Hepatic stellate cell (primary cell): ENCODE results near the gene TRPM2.
"Not testable (repeated sequence)": the region's sequence is repeated elsewhere in the genome, so short reads cannot be mapped to it uniquely, and the experiment has no call there.

ENCODE experiments used
- DNase-seq: peaks from one replicate; pipeline ENCODE4 v3.0.0; 2011; ENCODE audit warnings: low spot score

Gene TRPM2

DNA sequence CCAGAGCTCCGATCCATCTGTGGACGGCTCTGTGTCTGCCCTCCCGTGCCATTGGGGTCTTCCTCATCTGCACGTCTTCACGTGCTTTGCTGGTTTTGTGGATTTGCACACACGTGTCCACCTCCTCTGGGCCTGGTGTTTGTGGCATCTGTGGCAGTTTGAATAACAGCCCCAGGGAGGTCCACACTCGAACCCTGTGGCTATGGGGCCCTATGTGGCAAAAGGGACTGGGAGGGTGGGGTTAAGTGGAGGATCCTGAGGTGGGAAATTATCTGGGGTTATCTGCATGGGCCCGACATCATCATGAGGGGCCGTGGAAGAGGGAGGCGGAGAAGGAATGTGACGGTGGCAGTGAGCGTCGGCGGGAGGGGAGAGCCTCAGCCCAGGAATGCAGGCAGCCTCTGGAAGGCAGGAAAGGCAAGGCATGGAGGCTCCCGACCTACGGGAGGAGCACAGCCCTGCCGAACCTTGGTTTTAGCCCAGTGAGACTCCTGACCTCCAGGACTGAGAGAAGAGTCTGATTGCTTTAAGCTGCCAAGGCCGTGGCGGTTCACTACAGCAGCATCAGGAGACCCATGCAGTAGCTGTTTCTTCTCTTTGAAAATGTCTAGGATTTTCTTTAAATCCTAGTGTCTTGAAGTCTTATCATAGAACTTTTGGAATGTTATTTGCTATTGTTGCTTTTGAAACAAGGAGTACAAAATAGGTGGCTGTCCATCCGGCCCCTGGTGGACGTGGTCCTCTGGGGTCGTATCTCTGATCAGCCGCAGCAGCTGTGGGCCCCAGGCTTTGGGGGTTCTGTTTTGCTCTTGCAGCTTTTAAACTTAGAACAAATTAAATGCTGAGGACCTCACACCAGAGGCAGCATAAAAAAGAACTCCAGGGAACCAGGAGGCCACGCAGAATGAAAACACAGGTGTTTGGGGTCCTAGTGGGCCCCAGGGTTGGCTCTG, 61.9 kb downstream of the TRPM2 start:
- no peak for DNase-seq

DNA sequence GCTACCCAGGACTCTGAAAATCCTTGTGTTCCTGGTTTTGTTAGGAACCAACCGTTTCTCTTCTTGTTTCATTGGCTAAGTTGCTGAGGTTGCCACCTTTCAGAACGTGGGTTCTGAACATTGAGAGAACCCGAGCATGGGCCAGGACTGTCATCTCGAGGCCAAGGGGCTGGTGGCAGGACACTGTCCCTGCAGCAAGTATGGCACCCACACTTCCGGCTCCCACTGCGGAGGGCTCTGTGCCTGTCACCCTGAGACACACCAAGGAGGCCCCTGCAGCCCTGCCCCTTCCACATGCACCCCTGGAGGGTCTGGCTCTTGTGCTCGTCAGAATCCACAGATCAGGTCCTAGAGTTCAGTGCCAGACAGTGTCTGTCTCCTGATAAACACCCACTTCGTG, 62.8 kb downstream of the TRPM2 start:
- DNase-seq, result no peak

DNA sequence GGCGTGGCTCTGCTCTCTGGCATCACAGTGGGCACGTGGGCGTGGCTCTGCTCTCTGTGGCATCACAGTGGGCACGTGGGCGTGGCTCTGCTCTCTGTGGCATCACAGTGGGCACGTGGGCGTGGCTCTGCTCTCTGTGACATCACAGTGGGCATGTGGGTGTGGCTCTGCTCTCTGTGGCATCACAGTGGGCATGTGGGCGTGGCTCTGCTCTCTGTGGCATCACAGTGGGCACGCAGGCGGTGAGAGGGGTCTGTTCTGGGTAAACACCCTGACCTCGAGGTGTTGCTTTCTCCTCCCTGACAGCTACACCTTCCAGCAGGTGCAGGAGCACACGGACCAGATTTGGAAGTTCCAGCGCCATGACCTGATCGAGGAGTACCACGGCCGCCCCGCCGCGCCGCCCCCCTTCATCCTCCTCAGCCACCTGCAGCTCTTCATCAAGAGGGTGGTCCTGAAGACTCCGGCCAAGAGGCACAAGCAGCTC, 64.2 kb downstream of the TRPM2 start:
- DNase-seq, result not testable (repeated sequence)

DNA sequence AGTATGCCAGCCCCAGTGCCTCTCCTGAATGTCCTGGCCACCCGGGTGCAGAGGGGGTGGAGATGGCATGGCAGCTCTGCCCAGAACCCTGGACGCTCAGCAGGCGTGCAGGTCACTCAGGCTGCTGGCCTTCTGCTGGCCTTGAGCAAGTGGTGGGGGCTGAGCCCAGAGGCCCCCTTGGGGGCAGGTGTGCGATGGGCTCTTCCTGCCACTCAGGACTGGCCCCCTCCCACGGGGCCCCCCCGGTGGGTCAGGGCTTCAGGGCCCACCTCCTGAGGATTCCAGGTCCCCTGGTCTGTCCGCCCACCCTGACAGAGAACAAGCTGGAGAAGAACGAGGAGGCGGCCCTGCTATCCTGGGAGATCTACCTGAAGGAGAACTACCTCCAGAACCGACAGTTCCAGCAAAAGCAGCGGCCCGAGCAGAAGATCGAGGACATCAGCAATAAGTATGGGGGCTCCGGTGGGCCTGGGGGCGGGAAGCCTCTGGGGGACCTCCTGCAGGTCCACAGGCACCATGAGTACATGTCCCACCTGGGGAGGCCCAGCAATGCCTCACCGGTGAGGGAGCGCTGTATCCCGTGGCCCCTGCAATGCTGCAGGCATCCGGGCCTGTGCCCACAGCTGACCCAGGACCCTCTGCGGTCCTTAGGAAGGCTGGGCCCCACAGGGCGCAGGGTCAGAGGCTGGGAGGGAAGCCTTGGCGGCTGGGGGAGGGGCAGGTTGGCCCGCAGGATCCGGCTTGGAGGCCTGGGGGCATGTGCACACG, 64.9 kb downstream of the TRPM2 start:
- DNase-seq, result no peak

DNA sequence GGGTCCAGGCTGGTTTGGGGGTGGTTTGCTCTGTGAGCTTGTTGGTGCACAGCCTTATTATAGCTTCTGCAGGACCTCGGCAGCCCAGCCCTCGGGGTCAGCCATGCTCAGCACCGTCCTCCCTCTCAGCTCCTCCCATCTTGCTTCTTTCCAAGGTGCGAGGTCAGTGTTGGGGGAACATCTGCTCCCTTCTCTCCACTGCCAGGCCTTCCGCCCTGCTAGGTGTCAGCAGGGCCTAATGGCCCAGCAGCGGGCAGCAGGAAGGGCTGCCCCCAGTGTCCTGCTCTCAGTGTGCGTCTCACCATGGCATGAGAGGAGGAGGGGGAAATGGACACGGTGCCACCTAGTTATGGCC, 65.4 kb downstream of the TRPM2 start:
- DNase-seq, result no peak

DNA sequence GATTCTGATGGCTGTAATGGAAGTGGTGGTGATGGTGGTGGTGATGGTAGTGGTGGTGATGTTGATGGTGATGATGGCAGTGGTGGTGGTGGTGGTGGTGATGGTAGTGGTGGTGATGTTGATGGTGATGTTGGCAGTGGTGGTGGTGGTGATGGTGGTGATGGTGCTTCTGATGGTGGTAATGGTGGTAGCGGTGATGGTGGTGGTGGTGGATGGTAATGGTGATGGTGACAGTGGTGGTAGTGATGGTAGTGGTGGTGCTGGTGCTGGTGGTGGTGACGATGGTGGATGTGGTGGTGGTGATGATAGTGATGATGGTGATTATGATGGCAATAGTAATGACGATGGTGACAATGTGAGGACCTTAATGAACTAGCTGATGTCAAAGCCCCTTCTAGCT, 66.3 kb downstream of the TRPM2 start:
- DNase-seq, result no peak

DNA sequence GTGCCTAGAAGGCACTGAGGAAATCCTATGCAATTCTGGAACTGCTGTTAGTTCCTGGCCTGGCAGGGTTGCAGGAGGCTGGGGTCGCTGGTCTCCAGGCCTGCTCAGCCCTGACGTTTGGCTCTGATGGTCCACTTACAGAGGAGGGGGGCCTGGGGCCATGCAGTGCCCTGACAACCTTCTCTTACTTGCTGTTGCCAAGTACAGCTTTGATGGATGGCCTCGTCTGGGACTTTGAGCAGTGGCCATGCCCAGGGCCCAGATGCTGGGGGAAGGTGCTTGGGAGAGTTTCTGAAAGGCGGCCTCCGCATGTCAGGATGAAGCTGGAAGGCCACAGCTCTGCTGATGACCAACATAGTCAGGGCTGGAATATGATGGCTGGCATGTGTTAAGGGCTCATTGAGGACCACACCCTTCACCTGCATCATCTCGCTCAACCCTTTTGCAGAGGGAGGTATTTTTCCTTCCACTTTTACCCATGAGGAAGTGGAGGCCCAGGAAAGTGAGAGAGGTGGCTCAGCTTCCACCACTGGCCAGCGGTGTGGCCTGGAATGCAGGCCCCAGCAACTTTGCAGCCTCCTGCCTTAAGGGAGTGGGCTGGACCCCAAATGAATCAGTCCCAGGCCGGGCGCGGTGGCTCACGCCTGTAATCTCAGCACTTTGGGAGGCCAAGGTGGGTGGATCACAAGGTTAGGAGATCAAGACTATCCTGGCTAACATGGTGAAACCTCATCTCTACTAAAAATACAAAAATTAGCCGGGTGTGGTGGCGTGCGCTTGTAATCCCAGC, 67.2 kb downstream of the TRPM2 start:
- no peak for DNase-seq

DNA sequence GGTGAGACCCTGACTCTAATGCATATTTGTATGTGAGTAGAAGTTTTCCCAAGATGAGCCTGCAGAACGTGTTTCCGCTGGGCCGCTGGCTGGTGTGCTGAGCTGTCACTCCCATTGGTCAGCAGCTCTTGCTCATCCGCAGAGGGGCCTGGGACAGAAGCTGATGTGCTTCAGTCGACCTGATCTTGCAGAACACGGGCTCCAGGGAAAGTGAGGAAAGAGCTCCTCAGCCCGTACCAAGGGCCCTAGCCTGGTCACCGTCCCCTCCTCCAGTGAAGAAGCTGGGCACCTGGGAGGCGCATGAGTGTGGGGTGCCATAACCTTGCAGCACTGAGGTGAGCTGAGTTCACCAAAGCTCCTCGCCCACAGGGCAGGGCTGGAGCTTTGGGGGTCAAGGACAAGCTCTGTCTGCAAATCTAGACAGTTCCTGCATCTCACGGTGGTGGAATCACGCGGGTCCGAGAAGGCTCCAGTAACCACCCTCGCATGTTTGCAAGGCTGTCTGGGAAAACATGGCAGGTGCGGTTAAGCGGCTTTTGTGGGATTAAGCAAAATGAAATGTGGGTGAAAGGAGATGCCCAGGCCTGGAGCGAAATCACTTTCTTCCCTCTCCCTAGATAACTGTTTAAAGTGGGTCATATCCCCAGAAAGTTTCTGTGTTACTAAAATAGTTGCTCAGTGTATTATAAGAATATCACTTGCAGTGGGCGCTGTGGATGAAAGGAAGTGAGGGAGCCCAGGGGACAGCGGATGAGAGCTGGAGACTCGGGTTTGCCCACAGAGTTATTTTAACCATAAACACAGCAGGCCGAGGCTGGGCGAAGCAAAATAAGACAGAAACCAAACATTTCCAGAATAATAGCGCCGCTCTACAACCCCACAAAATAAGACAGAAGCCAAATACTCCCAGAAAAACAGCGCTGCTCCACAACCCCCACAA, 68.8 kb downstream of the TRPM2 start:
- DNase-seq, result no peak

DNA sequence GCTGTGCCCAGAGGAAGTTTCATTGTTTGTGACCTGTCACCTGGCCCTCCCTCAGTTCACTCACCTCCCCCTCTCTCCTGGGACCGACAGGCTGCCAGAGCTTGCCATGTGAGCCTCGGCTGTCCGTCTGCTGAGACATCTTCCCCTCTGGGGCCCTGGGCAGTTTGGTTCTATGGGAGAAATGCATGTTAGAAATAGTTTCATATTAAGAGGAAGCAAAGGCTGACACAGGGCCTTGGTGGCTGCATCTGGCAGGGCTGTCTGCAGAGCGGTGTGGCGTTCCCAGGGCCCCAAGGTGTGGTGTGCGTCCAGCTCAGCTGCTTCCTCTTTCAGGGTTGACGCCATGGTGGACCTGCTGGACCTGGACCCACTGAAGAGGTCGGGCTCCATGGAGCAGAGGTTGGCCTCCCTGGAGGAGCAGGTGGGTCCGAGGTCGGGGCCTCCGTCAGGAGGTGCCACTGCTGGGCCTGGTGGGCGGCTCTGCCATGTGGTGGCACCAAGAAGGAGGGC, 69.9 kb downstream of the TRPM2 start:
- no peak for DNase-seq

DNA sequence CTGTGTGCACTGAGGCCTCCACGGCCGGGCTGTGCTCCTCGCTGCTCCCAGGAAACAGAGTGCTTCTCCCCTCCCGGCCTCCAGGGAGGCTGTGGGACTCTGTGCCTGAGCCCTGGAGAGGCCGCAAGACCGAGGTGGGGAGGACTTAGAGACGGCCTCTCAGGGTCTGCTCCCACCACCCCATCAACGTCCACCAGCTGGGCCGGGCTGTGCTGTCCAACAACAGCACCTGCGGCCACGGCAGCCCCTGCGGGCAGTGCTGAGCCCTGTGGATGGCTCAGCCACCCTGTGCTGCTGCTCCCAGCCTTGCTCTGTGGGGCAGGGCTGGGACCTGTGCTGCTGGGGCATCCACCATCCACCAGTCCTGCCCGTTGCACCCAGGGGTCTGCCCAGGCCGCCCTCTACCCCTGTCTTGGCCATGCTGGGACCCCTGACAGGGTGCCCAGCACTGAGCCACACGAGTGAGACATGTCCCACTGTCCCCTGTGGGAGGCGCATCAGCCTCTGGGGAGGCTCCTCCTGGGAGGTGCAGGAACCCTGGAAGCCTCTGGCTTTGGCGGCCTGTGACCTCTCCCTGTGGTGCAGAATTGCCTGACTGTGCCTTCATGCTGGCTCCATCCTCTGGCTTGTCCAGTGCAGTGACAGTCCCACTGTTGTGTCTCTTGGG, 70.7 kb downstream of the TRPM2 start:
- DNase-seq, result no peak

DNA sequence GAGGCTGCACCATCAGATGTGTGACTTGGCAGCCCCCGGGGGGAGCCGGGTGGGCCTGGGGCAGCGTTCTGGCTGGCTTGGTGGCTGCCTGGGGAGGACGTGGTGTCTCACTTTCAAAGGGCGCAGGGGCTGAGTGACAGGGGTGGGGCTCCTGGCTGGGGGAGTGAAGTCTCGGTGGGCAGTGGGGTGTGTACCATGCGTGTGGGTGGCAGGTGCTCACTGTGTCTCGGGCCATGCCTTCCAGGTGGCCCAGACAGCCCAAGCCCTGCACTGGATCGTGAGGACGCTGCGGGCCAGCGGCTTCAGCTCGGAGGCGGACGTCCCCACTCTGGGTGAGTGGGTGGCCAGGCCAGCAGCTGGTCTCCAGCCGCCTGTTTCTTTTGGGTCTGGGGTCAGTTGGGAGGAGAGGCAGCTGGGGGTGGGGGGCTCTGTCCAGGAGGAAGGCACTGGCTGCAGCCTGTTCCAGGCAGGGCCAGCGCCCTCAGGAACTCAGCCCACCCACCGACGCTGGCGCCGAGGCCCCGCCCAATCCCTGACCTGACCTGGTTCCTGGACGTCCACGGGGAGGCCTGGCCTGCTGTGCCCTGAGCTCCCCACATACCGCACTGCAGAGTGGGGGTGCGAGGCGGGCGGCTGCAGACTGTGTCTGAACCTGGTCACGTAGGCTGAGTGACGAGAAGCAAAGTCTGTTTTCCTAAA, 71.3 kb downstream of the TRPM2 start:
- no peak for DNase-seq

DNA sequence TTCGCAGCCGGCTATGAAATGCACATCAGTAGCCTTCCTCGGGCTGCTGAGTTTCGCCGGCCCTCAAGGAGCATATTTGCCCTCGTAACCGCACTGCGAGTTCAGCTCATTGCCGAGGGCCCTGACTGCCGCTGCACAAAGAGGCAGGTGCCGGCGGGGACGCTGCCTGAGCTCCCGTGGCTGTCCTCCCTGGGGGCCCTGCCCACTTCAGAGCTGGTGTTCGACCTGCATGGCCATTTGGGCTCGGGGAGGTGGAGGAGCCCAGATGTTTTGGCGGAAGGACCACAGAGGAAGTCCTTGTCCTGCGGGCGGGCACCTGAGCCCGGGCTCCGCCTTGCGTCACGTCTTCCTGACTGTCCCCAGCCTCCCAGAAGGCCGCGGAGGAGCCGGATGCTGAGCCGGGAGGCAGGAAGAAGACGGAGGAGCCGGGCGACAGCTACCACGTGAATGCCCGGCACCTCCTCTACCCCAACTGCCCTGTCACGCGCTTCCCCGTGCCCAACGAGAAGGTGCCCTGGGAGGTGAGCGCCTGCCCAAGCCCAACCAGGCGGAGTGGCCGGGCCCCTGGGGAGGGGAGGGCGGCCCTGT, 72.0 kb downstream of the TRPM2 start:
- no peak for DNase-seq

DNA sequence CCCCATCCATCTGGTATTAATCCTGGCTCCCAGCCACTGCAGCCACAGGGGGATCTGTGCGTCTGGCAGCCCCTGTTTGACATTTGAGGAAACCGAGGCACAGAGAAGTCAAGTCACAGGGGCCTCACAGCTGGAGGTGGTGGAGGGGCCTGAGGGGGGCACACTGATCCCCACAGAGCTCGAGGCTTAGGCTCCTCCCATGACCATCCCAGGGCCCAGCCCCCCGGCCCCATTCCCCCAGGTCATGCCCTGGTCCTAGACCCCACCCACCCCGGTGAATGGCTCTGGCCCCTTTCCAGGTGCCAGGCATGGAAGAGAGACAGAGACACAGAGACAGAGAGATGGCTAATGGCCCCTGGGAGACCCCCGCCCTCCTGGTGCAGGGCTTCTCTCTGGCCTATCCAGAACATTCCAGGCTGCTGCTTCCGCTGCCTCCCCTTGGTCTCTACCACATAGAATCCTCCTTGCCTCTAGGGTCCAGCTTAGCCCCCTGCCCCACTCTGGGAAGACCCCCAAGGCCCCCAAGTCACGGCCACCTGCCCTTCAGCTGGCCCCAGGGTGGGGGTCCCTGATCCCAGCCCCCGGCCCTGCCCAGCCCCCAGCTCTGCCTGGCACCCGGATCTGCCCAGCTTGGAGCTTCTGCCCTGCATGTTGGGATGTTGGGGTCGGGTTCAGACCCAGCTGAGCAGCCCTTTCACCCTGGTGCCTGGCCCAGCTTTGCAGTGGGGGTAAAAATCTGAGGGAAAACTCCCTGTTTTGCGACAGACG, 72.7 kb downstream of the TRPM2 start:
- no peak for DNase-seq

DNA sequence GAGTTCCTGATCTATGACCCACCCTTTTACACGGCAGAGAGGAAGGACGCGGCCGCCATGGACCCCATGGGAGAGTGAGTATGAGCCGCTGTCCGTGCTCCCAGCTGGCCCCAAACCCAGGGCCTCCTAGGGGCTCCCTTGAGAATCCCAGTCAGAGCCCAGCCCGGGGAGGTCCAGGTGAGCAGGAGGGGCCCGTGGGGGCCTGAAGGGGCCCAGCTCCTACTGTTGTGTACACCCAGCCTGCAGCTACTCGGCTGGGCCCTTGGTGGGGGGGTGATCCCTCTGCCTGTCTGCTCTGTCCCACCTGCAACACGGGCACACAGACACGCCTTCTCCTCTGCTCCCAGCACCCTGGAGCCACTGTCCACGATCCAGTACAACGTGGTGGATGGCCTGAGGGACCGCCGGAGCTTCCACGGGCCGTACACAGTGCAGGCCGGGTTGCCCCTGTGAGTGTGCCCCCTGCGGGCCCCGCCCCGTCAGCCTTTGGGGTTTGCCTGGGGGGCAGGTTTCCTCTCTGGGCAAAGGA, 73.3 kb downstream of the TRPM2 start:
- DNase-seq, result no peak

DNA sequence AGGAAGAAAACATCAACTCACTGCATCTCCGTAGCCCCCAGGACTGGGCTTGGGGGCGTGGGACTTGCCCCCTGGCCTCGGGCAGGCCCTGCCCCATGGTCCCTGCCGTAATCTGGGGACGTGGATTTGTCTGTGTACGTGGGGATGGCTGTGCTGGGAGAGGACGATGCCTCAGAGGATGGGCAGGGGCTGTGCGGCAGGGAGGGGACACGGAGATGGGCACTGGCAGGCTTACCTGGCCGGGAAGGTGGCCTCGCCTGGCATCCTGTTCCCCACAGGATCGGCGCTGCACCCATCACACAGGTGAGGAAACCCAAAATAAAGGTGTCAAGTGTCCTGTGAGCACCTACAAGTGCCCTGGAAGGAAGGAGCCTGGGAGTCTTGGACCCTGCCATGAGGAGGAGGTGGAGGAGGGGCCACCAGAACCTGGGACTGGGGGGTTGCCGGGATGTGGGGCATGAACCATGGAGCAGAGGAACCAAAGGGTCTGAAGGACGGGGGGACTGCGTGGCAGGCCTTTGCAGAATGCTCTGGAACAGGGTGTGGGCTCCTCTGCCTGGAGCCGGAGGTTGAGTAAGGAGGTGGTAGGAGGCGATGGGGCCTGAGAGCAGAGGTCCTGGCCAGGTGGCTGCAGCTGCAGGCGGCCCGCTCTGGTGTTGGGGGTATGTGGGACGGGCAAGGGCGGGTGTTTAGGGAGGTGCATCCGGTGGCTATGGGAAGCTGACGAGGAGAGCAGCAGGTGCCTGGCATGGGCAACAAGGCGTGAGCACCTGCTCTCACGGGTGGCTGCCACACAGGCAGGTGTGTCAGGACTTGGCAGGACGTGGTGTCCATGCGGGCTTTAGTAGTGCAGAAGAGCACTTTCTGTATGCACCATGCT, 74.1 kb downstream of the TRPM2 start:
- no peak for DNase-seq

DNA sequence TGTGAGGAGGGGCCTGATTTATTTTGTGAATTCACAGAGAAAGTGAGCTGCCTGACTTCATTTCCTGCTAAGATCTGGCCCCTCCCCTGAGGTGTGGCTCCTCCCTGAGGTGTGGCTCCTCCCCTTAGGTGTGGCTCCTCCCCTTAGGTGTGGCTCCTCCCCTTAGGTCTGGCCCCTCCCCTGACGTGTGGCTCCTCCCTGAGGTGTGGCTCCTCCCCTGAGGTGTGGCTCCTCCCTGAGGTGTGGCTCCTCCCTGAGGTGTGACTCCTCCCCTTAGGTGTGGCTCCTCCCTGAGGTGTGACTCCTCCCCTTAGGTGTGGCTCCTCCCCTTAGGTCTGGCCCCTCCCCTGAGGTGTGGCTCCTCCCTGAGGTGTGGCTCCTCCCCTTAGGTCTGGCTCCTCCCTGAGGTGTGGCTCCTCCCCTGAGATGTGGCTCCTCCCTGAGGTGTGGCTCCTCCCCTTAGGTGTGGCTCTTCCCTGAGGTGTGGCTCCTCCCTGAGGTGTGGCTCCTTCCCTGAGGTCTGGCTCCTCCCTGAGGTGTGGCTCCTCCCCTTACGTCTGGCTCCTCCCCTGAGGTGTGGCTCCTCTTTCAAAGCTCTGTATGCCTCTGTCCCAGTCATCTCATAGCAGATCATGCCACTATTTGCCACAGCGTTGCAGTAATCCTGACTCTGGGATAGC, 75.0 kb downstream of the TRPM2 start:
- DNase-seq, result no peak

DNA sequence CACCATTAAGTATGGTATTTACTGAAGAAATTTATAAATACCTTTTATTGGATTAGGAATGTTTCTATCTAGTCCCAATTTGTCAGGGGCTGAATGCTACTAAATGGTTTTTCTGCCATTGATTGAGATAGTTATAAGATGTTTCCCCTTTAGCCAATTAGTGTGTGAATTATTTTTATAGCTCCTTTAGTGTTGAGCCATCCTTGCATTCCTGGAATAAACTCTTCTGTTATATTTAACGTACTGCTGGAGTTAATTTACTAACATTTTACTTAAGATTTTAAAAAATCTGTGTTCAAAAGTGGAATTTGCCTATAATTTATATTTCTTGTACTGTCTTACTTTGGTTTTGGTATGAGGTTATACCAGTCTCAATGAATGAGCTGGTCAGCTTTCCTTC, 76.5 kb downstream of the TRPM2 start:
- no peak for DNase-seq
